H9 (cell line): ENCODE measurements around the gene TSPAN3. TPM values are rescaled to one million over a fixed set of nuclear protein-coding genes. Genes with fewer than 3 reads are reported as not detected.

Source experiments
- DNase-seq: peaks from one replicate; pipeline ENCODE4 v3.0.0-alpha.2; 2017
- H2AFZ ChIP-seq: one replicate; pipeline ENCODE4 v1.6.1; 2013; ENCODE audit warnings: mild to moderate bottlenecking, low read length, control low read depth, moderate library complexity
- H2AK5ac ChIP-seq: 2 replicates; pipeline ENCODE4 v1.6.1; 2013; ENCODE audit warnings: low read length, control low read depth, mixed read lengths; ENCODE audit not compliant: insufficient read length
- H2BK120ac ChIP-seq: one replicate; pipeline ENCODE4 v1.6.1; 2013; ENCODE audit warnings: low read depth, mild to moderate bottlenecking, low read length, control low read depth, inconsistent platforms; ENCODE audit not compliant: poor library complexity, severe bottlenecking
- H2BK12ac ChIP-seq: 2 replicates; pipeline ENCODE4 v1.6.1; 2013; ENCODE audit warnings: low read length, control low read depth, mixed read lengths, low read depth; ENCODE audit not compliant: insufficient read length
- H2BK15ac ChIP-seq: 2 replicates; pipeline ENCODE4 v1.6.1; 2013; ENCODE audit warnings: low read depth, low read length, control low read depth
- H2BK20ac ChIP-seq: one replicate; pipeline ENCODE4 v1.6.1; 2013; ENCODE audit warnings: low read depth, mild to moderate bottlenecking, low read length, control low read depth, inconsistent platforms; ENCODE audit not compliant: poor library complexity, severe bottlenecking
- H2BK5ac ChIP-seq: 2 replicates; pipeline ENCODE4 v1.6.1; 2013; ENCODE audit warnings: low read length, control low read depth, mixed read lengths; ENCODE audit not compliant: insufficient read length
- H3K14ac ChIP-seq: 2 replicates; pipeline ENCODE4 v1.6.1; 2013; ENCODE audit warnings: low read length, control low read depth; ENCODE audit not compliant: insufficient read depth
- H3K18ac ChIP-seq: 2 replicates; pipeline ENCODE4 v1.6.1; 2013; ENCODE audit warnings: low read depth, mild to moderate bottlenecking, mixed read lengths, low read length, control low read depth; ENCODE audit not compliant: insufficient read length
- H3K23ac ChIP-seq: 2 replicates; pipeline ENCODE4 v1.6.1; 2013; ENCODE audit warnings: low read length, control low read depth, mixed read lengths, low read depth; ENCODE audit not compliant: insufficient read length
- H3K23me2 ChIP-seq: 2 replicates; pipeline ENCODE4 v1.6.1; 2013; ENCODE audit warnings: low read depth, mild to moderate bottlenecking, mixed read lengths, low read length, control low read depth; ENCODE audit not compliant: insufficient read length, poor library complexity, severe bottlenecking
- H3K27ac ChIP-seq: 2 replicates; pipeline ENCODE4 v1.5.1; 2013; ENCODE audit warnings: low read length, control low read depth, mixed read lengths, low read depth; ENCODE audit not compliant: insufficient read length
- H3K27me3 ChIP-seq: 2 replicates; pipeline ENCODE4 v1.6.1; 2013; ENCODE audit warnings: low read length, control low read depth, inconsistent platforms; ENCODE audit not compliant: insufficient read depth
- H3K4ac ChIP-seq: 2 replicates; pipeline ENCODE4 v1.6.1; 2013; ENCODE audit warnings: low read depth, mild to moderate bottlenecking, control low read depth, inconsistent platforms, low read length, moderate library complexity
- H3K4me1 ChIP-seq: 2 replicates; pipeline ENCODE4 v1.6.1; 2013; ENCODE audit warnings: low read length, control low read depth, inconsistent platforms; ENCODE audit not compliant: insufficient read depth
- H3K4me2 ChIP-seq: 2 replicates; pipeline ENCODE4 v1.6.1; 2013; ENCODE audit warnings: low read length, control low read depth, mixed read lengths; ENCODE audit not compliant: insufficient read length, insufficient read depth
- H3K56ac ChIP-seq: 2 replicates; pipeline ENCODE4 v1.6.1; 2013; ENCODE audit warnings: low read depth, mild to moderate bottlenecking, mixed read lengths, low read length, control low read depth; ENCODE audit not compliant: insufficient read length
- H3K79me1 ChIP-seq: 2 replicates; pipeline ENCODE4 v1.6.1; 2013; ENCODE audit warnings: low read depth, mild to moderate bottlenecking, moderate library complexity, low read length, control low read depth, inconsistent platforms; ENCODE audit not compliant: insufficient read depth, poor library complexity, severe bottlenecking
- H3K79me2 ChIP-seq: 2 replicates; pipeline ENCODE4 v1.6.1; 2013; ENCODE audit warnings: low read length, control low read depth, inconsistent platforms; ENCODE audit not compliant: insufficient read depth
- H3K9ac ChIP-seq: 2 replicates; pipeline ENCODE4 v1.6.1; 2013; ENCODE audit warnings: low read length, control low read depth, mixed read lengths; ENCODE audit not compliant: insufficient read length; ENCODE audit errors: extremely low read depth
- H3K9me3 ChIP-seq: one replicate; pipeline ENCODE4 v1.6.1; 2013; ENCODE audit warnings: low read depth, low read length, inconsistent platforms; ENCODE audit not compliant: control insufficient read depth
- H3T11ph ChIP-seq: one replicate; pipeline ENCODE4 v1.6.1; 2013; ENCODE audit warnings: mild to moderate bottlenecking, low read length, control low read depth, inconsistent platforms
- H4K20me1 ChIP-seq: one replicate; pipeline ENCODE4 v1.6.1; 2013; ENCODE audit not compliant: control insufficient read depth, insufficient read length, insufficient read depth
- H4K5ac ChIP-seq: 2 replicates; pipeline ENCODE4 v1.6.1; 2013; ENCODE audit warnings: low read depth, mild to moderate bottlenecking, mixed read lengths, low read length, control low read depth; ENCODE audit not compliant: insufficient read length
- H4K8ac ChIP-seq: replicated peaks from 2 replicates; pipeline ENCODE4 v1.6.1; 2013; ENCODE audit warnings: low read length, control low read depth, mixed read lengths, low read depth; ENCODE audit not compliant: insufficient read length
- H4K91ac ChIP-seq: 2 replicates; pipeline ENCODE4 v1.6.1; 2013; ENCODE audit warnings: low read depth, mild to moderate bottlenecking, moderate library complexity, mixed read lengths, low read length, control low read depth; ENCODE audit not compliant: insufficient read length
- H3K27ac Mint-ChIP-seq, 3 experiments: 2 replicates in 2 of 3; 3 replicates in 1 of 3; pipeline ENCODE4 v1.8.0; 2020 to 2021; ENCODE audit warnings: mixed read lengths in 3 of 3, mild to moderate bottlenecking in 1 of 3, moderate library complexity in 1 of 3
- H3K27me3 Mint-ChIP-seq: 2 replicates; pipeline ENCODE4 v1.8.0; 2021; ENCODE audit warnings: low read depth, mild to moderate bottlenecking, moderate library complexity, mixed read lengths
- H3K36me3 Mint-ChIP-seq, 3 experiments: 2 replicates in 2 of 3; 3 replicates in 1 of 3; pipeline ENCODE4 v1.8.0; 2020 to 2021; ENCODE audit warnings: low read depth in 3 of 3, mixed read lengths in 3 of 3; ENCODE audit not compliant: insufficient read depth in 1 of 3
- H3K4me1 Mint-ChIP-seq, 2 experiments: 2 replicates each; pipeline ENCODE4 v1.8.0; 2020; ENCODE audit warnings: mixed read lengths in 2 of 2
- H3K4me3 Mint-ChIP-seq, 2 experiments: 2 replicates in 1 of 2; 3 replicates in 1 of 2; pipeline ENCODE4 v1.8.0; 2020 to 2021; ENCODE audit warnings: mild to moderate bottlenecking in 2 of 2, mixed read lengths in 2 of 2, moderate library complexity in 1 of 2
- H3K9me3 Mint-ChIP-seq, 2 experiments: 2 replicates in 1 of 2; 3 replicates in 1 of 2; pipeline ENCODE4 v1.8.0; 2020; ENCODE audit warnings: mild to moderate bottlenecking in 2 of 2, mixed read lengths in 2 of 2, moderate library complexity in 1 of 2
- WGBS: extraction: QIAGEN DNeasy Blood & Tissue Kit; methylation state at CpG from one replicate; pipeline ENCODE4 v1.1.7; 2013; ENCODE audit warnings: missing lambda C conversion rate, low lambda C conversion rate, mixed read lengths; ENCODE audit not compliant: insufficient read length; ENCODE audit errors: extremely low coverage; 5-methylcytosine and 5-hydroxymethylcytosine counted together
- total RNA-seq: library from RNA; stranded (reverse); gene quantifications from 2 replicates; pipeline ENCODE4 v1.2.1, GENCODE V29; 2021
- TF ChIP-seq, protein P1 (sequence below): fragments of 200-600 bp; sonication (generic); conservative IDR thresholded peaks from 3 replicates; pipeline ENCODE4 v1.8.0; 2021; ENCODE audit warnings: antibody characterized with exemption, mild to moderate bottlenecking

Gene TSPAN3
- total RNA-seq, 1 experiment from 2014 or later: 117 TPM

DNA sequence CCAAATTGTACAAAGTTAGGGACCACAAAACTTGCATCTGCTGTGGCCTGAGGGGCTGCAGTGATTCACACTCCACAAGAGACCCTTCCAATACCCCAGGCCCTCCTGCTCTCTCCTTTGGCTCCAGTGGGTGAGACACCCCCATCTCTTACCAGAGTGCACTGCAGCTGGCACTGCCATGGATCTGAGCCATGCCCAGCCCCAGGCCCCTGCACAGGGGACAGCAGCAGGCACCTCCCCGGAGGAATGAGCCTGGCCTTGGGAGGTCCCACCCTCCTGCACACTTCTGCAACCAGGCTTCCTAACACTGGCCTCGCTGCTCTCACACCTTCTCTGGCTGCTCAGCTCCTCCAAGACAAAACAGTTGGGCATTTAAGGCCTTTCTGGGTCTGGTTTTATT is 16.3 kb upstream of the TSPAN3 start:
- TF ChIP-seq, protein P1, sequence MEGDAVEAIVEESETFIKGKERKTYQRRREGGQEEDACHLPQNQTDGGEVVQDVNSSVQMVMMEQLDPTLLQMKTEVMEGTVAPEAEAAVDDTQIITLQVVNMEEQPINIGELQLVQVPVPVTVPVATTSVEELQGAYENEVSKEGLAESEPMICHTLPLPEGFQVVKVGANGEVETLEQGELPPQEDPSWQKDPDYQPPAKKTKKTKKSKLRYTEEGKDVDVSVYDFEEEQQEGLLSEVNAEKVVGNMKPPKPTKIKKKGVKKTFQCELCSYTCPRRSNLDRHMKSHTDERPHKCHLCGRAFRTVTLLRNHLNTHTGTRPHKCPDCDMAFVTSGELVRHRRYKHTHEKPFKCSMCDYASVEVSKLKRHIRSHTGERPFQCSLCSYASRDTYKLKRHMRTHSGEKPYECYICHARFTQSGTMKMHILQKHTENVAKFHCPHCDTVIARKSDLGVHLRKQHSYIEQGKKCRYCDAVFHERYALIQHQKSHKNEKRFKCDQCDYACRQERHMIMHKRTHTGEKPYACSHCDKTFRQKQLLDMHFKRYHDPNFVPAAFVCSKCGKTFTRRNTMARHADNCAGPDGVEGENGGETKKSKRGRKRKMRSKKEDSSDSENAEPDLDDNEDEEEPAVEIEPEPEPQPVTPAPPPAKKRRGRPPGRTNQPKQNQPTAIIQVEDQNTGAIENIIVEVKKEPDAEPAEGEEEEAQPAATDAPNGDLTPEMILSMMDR: no peak
- no peaks in the 10 kb centered on the region for H4K20me1 ChIP-seq
- H3K27ac Mint-ChIP-seq: no peak overlapping the region
- H3K4me1 ChIP-seq: no peaks in the 10 kb centered on the region
- H3K27me3 ChIP-seq: no peaks in the 10 kb centered on the region
- H3K36me3 Mint-ChIP-seq: no peaks in the 10 kb centered on the region
- no peak for DNase-seq
- H3T11ph ChIP-seq: no peak overlapping the region
- H3K18ac ChIP-seq: no peak overlapping the region
- H3K4me3 Mint-ChIP-seq: no peak overlapping the region
- H2BK120ac ChIP-seq: no peak overlapping the region
- H3K23me2 ChIP-seq: no peaks in the 10 kb centered on the region
- no peak overlapping the region for H4K5ac ChIP-seq
- H2BK12ac ChIP-seq: no peak overlapping the region
- H4K8ac ChIP-seq: no peak overlapping the region
- H2AFZ ChIP-seq: no peak overlapping the region
- no CpG with 5 or more reads among the region's 2 CpGs for WGBS
- H3K79me1 ChIP-seq: no peaks in the 10 kb centered on the region
- no peak overlapping the region for H3K23ac ChIP-seq
- no peak overlapping the region for H3K14ac ChIP-seq
- H3K4ac ChIP-seq: no peak overlapping the region
- H3K27me3 Mint-ChIP-seq: peaks cover 12% of the 10 kb centered on the region
- H3K27ac ChIP-seq: no peak overlapping the region
- H2AK5ac ChIP-seq: no peak overlapping the region
- H2BK5ac ChIP-seq: no peak overlapping the region
- no peaks in the 10 kb centered on the region; a peak in 1 of 5 replicates for H3K9me3 Mint-ChIP-seq
- H3K79me2 ChIP-seq: no peaks in the 10 kb centered on the region
- no peak overlapping the region for H4K91ac ChIP-seq
- H3K9me3 ChIP-seq: no peaks in the 10 kb centered on the region
- no peak overlapping the region for H2BK20ac ChIP-seq
- peaks cover 5 to 8% of the 10 kb centered on the region in 2 experiments for H3K4me1 Mint-ChIP-seq
- no peak overlapping the region for H3K4me2 ChIP-seq
- H3K9ac ChIP-seq: no peak overlapping the region
- no peak overlapping the region for H3K56ac ChIP-seq
- H2BK15ac ChIP-seq: no peak overlapping the region
